ENCODE results near the gene CNTF. TPM values are rescaled to one million over a fixed set of nuclear protein-coding genes. Genes with fewer than 3 reads are reported as not detected.

CNTF gene
- total RNA-seq, 2 donors from 2014 or later, result 4.1 to 5.5 TPM

GRCh38 chr11:58625086-58625485 lies 2.6 kb downstream of the CNTF start:
- Mint-ChIP-seq H3K4me1 (peaks cover 8% of the 10 kb centered on the region), H3K27me3 (no peaks in the 10 kb centered on the region), H3K4me3 (no peak overlapping the region), H3K36me3 (ENCODE audit: low read depth) (peaks cover 83% of the 10 kb centered on the region), H3K9me3 (no peaks in the 10 kb centered on the region), H3K27ac (no peak overlapping the region)
- no peak for ATAC-seq (replicated peaks)

GRCh38 chr11:58625826-58626460 lies 3.5 kb downstream of the CNTF start:
- H3K9me3 Mint-ChIP-seq, result no peaks in the 10 kb centered on the region
- peak; percentile 57 for ATAC-seq (replicated peaks)
- H3K36me3 Mint-ChIP-seq (ENCODE audit: low read depth), result peaks cover 74% of the 10 kb centered on the region
- no peak overlapping the region for H3K4me3 Mint-ChIP-seq
- peaks cover 8% of the 10 kb centered on the region for H3K4me1 Mint-ChIP-seq
- H3K27ac Mint-ChIP-seq, result no peak overlapping the region
- H3K27me3 Mint-ChIP-seq, result no peaks in the 10 kb centered on the region

GRCh38 chr11:58626934-58627483 lies 4.5 kb downstream of the CNTF start:
- no peak overlapping the region for H3K4me3 Mint-ChIP-seq
- no peaks in the 10 kb centered on the region for H3K27me3 Mint-ChIP-seq
- H3K9me3 Mint-ChIP-seq, result no peaks in the 10 kb centered on the region
- no peak for ATAC-seq (replicated peaks)
- H3K4me1 Mint-ChIP-seq, result peaks cover 16% of the 10 kb centered on the region
- peak overlapping the region; percentile 67 for H3K27ac Mint-ChIP-seq
- H3K36me3 Mint-ChIP-seq (ENCODE audit: low read depth), result peaks cover 64% of the 10 kb centered on the region

GRCh38 chr11:58628446-58628845 lies 6.0 kb downstream of the CNTF start:
- peaks cover 49% of the 10 kb centered on the region for H3K36me3 Mint-ChIP-seq (ENCODE audit: low read depth)
- ATAC-seq (replicated peaks), result no peak
- no peaks in the 10 kb centered on the region for H3K27me3 Mint-ChIP-seq
- H3K4me1 Mint-ChIP-seq, result peaks cover 17% of the 10 kb centered on the region
- H3K27ac Mint-ChIP-seq, result no peak overlapping the region
- H3K9me3 Mint-ChIP-seq, result no peaks in the 10 kb centered on the region
- no peak overlapping the region for H3K4me3 Mint-ChIP-seq

- no peak overlapping the region for H3K4me3 Mint-ChIP-seq
- H3K27ac Mint-ChIP-seq, result peak overlapping the region; percentile 25
- peak; percentile 62 for ATAC-seq (replicated peaks)
- H3K4me1 Mint-ChIP-seq, result peaks cover 17% of the 10 kb centered on the region
- H3K27me3 Mint-ChIP-seq, result no peaks in the 10 kb centered on the region
- H3K36me3 Mint-ChIP-seq (ENCODE audit: low read depth), result peaks cover 35% of the 10 kb centered on the region
- no peaks in the 10 kb centered on the region for H3K9me3 Mint-ChIP-seq
Observed at GRCh38 chr11:58629857-58630256, 7.4 kb downstream of the CNTF start.

GRCh38 chr11:58631378-58631777 lies 8.9 kb downstream of the CNTF start:
- Mint-ChIP-seq H3K9me3 (no peaks in the 10 kb centered on the region), H3K4me1 (peaks cover 17% of the 10 kb centered on the region), H3K4me3 (no peak overlapping the region), H3K27me3 (no peaks in the 10 kb centered on the region), H3K27ac (no peak overlapping the region), H3K36me3 (ENCODE audit: low read depth) (peaks cover 20% of the 10 kb centered on the region)
- ATAC-seq (replicated peaks), result no peak

GRCh38 chr11:58632510-58632909 lies 10.0 kb downstream of the CNTF start:
- ATAC-seq (replicated peaks), result no peak
- no peaks in the 10 kb centered on the region for H3K9me3 Mint-ChIP-seq

GRCh38 chr11:58636587-58636986 lies 14.1 kb downstream of the CNTF start:
- H3K4me3 Mint-ChIP-seq, result no peak overlapping the region
- peaks cover 17% of the 10 kb centered on the region for H3K4me1 Mint-ChIP-seq
- no peaks in the 10 kb centered on the region for H3K36me3 Mint-ChIP-seq (ENCODE audit: low read depth)
- ATAC-seq (replicated peaks), result no peak
- H3K27ac Mint-ChIP-seq, result no peak overlapping the region
- no peaks in the 10 kb centered on the region for H3K27me3 Mint-ChIP-seq
- H3K9me3 Mint-ChIP-seq, result no peaks in the 10 kb centered on the region

More at GRCh38 chr11:58632510-58632909, 10.0 kb downstream of the CNTF start:
- Mint-ChIP-seq H3K27me3 (no peaks in the 10 kb centered on the region), H3K36me3 (ENCODE audit: low read depth) (peaks cover 9% of the 10 kb centered on the region), H3K4me1 (peaks cover 17% of the 10 kb centered on the region), H3K4me3 (no peak overlapping the region), H3K27ac (no peak overlapping the region)

- no peaks in the 10 kb centered on the region for H3K36me3 Mint-ChIP-seq (ENCODE audit: low read depth)
- ATAC-seq (replicated peaks), result no peak
- H3K4me3 Mint-ChIP-seq, result no peak overlapping the region
- no peak overlapping the region for H3K27ac Mint-ChIP-seq
- no peaks in the 10 kb centered on the region for H3K9me3 Mint-ChIP-seq
- peaks cover 11% of the 10 kb centered on the region for H3K4me1 Mint-ChIP-seq
- H3K27me3 Mint-ChIP-seq, result no peaks in the 10 kb centered on the region
Observed at GRCh38 chr11:58637371-58637770, 14.9 kb downstream of the CNTF start.

- no peak for ATAC-seq (replicated peaks)
- Mint-ChIP-seq H3K27me3 (no peaks in the 10 kb centered on the region), H3K9me3 (no peaks in the 10 kb centered on the region), H3K4me1 (peaks cover 11% of the 10 kb centered on the region), H3K4me3 (no peak overlapping the region), H3K36me3 (ENCODE audit: low read depth) (no peaks in the 10 kb centered on the region), H3K27ac (no peak overlapping the region)
Observed at GRCh38 chr11:58639103-58639502, 16.6 kb downstream of the CNTF start.

GRCh38 chr11:58639669-58640068 lies 17.2 kb downstream of the CNTF start:
- peaks cover 11% of the 10 kb centered on the region for H3K4me1 Mint-ChIP-seq
- H3K9me3 Mint-ChIP-seq, result no peaks in the 10 kb centered on the region
- H3K27ac Mint-ChIP-seq, result peak overlapping the region; percentile 32
- H3K27me3 Mint-ChIP-seq, result no peaks in the 10 kb centered on the region
- H3K36me3 Mint-ChIP-seq (ENCODE audit: low read depth), result no peaks in the 10 kb centered on the region
- no peak for ATAC-seq (replicated peaks)
- H3K4me3 Mint-ChIP-seq, result no peak overlapping the region

GRCh38 chr11:58640386-58641023 lies 18.0 kb downstream of the CNTF start:
- no peaks in the 10 kb centered on the region for H3K36me3 Mint-ChIP-seq (ENCODE audit: low read depth)
- H3K27ac Mint-ChIP-seq, result peak overlapping the region; percentile 32
- no peaks in the 10 kb centered on the region for H3K9me3 Mint-ChIP-seq
- ATAC-seq (replicated peaks), result no peak
- no peaks in the 10 kb centered on the region for H3K27me3 Mint-ChIP-seq
- peaks cover 11% of the 10 kb centered on the region for H3K4me1 Mint-ChIP-seq
- no peak overlapping the region for H3K4me3 Mint-ChIP-seq

- Mint-ChIP-seq H3K9me3 (no peaks in the 10 kb centered on the region), H3K36me3 (ENCODE audit: low read depth) (no peaks in the 10 kb centered on the region), H3K4me3 (no peak overlapping the region), H3K27ac (peak overlapping the region; percentile 6), H3K27me3 (no peaks in the 10 kb centered on the region), H3K4me1 (peaks cover 11% of the 10 kb centered on the region)
- no peak for ATAC-seq (replicated peaks)
Observed at GRCh38 chr11:58641341-58641740, 18.9 kb downstream of the CNTF start.

- Mint-ChIP-seq H3K4me1 (peaks cover 11% of the 10 kb centered on the region), H3K4me3 (no peak overlapping the region), H3K9me3 (no peaks in the 10 kb centered on the region), H3K36me3 (ENCODE audit: low read depth) (no peaks in the 10 kb centered on the region), H3K27ac (peak overlapping the region; percentile 6), H3K27me3 (no peaks in the 10 kb centered on the region)
- ATAC-seq (replicated peaks), result no peak
Observed at GRCh38 chr11:58641803-58642581, 19.5 kb downstream of the CNTF start.

Data from activated T-helper 17 cell treated with anti-CD3 and anti-CD28 coated beads, Interleukin-2, amount 50 U/mL, for 72 hours (primary cell).